ENCODE data around the gene NKD2. TPM values are rescaled to one million over a fixed set of nuclear protein-coding genes. Genes with fewer than 3 reads are reported as not detected.

Gene NKD2
- total and polyA plus RNA-seq, 2 experiments from 2014 or later: 9.0 to 11.9 TPM

- TF ChIP-seq CTCF (conservative IDR thresholded peaks at IDR 0.05; ENCODE audit: low read depth in 2 of 2) (no peak), NANOG (IDR thresholded peaks at IDR 0.05; ENCODE audit: borderline replicate concordance) (no peak), EZH2phosphoT487 (IDR thresholded peaks at IDR 0.05; ENCODE audit: unreplicated experiment) (no peak), ZNF114 (CRISPR knock-in tag; IDR thresholded peaks at IDR 0.05) (no peak), POLR2AphosphoS5 (IDR thresholded peaks at IDR 0.05; ENCODE audit: low read depth) (no peak)
- TF ChIP-seq, protein P1, sequence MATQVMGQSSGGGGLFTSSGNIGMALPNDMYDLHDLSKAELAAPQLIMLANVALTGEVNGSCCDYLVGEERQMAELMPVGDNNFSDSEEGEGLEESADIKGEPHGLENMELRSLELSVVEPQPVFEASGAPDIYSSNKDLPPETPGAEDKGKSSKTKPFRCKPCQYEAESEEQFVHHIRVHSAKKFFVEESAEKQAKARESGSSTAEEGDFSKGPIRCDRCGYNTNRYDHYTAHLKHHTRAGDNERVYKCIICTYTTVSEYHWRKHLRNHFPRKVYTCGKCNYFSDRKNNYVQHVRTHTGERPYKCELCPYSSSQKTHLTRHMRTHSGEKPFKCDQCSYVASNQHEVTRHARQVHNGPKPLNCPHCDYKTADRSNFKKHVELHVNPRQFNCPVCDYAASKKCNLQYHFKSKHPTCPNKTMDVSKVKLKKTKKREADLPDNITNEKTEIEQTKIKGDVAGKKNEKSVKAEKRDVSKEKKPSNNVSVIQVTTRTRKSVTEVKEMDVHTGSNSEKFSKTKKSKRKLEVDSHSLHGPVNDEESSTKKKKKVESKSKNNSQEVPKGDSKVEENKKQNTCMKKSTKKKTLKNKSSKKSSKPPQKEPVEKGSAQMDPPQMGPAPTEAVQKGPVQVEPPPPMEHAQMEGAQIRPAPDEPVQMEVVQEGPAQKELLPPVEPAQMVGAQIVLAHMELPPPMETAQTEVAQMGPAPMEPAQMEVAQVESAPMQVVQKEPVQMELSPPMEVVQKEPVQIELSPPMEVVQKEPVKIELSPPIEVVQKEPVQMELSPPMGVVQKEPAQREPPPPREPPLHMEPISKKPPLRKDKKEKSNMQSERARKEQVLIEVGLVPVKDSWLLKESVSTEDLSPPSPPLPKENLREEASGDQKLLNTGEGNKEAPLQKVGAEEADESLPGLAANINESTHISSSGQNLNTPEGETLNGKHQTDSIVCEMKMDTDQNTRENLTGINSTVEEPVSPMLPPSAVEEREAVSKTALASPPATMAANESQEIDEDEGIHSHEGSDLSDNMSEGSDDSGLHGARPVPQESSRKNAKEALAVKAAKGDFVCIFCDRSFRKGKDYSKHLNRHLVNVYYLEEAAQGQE (IDR thresholded peaks at IDR 0.05; ENCODE audit: unreplicated experiment): no peak
Observed at GRCh38 chr5:1087428-1087827, 78.8 kb downstream of the NKD2 start (continued).

DNA sequence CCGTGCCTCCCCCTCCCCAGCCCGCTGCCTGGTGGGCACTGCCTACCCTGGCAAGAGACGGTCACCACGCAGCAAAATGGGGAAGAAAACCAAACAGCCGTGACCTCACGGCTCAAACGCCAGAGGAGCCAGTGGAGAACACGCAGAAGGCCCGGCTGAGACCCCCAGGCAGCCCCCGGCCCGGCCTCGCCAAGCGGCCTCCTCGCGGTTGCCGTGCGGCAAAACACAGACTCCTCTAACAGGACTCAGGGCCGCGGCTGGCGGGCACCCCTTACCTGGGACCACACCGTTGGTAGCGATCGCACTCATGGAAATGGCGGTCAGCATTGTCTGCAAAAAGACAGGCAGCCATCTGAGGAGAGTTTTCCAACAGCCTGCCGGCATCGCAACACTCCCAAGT lies 79.4 kb downstream of the NKD2 start:
- Mint-ChIP-seq H3K9me3 (no peaks in the 10 kb centered on the region), H3K27me3 (ENCODE audit: insufficient read depth, low read depth, poor library complexity) (peaks cover 5% of the 10 kb centered on the region), H3K36me3 (ENCODE audit: low read depth) (peaks cover 22% of the 10 kb centered on the region), H3K4me3 (no peak overlapping the region), H3K4me1 (no peaks in the 10 kb centered on the region), H3K27ac (no peak overlapping the region)
- H3K9me2 ChIP-seq (ENCODE audit: insufficient read depth): no peaks in the 10 kb centered on the region
- H3K4me2 ChIP-seq: no peak overlapping the region
- no peaks in the 10 kb centered on the region for H3K4me1 ChIP-seq (ENCODE audit: insufficient read depth)
- no peaks in the 10 kb centered on the region for H3K36me3 ChIP-seq (ENCODE audit: insufficient read depth)
- ATAC-seq (no peak), DNase-seq (ENCODE audit: low spot score) (no peak)
- H2AFZ ChIP-seq: no peak overlapping the region
- no peaks in the 10 kb centered on the region for H3K79me2 ChIP-seq (replicated peaks; ENCODE audit: insufficient read depth)
- no peak overlapping the region for H3K27ac ChIP-seq (ENCODE audit: low read depth)
- H3F3A ChIP-seq (replicated peaks; ENCODE audit: low read depth): no peaks in the 10 kb centered on the region
- no peaks in the 10 kb centered on the region for H4K20me1 ChIP-seq (replicated peaks; ENCODE audit: insufficient read depth)
- no peak overlapping the region for H3K4me3 ChIP-seq
- no peaks in the 10 kb centered on the region for H3K27me3 ChIP-seq (ENCODE audit: insufficient read depth)
- TF ChIP-seq, protein P1 (IDR thresholded peaks at IDR 0.05; ENCODE audit: unreplicated experiment): no peak
- TF ChIP-seq ZNF114 (CRISPR knock-in tag; IDR thresholded peaks at IDR 0.05): no peak
- TF ChIP-seq ZNF462 (CRISPR knock-in tag; IDR thresholded peaks at IDR 0.05): no peak
- TF ChIP-seq, protein P2, sequence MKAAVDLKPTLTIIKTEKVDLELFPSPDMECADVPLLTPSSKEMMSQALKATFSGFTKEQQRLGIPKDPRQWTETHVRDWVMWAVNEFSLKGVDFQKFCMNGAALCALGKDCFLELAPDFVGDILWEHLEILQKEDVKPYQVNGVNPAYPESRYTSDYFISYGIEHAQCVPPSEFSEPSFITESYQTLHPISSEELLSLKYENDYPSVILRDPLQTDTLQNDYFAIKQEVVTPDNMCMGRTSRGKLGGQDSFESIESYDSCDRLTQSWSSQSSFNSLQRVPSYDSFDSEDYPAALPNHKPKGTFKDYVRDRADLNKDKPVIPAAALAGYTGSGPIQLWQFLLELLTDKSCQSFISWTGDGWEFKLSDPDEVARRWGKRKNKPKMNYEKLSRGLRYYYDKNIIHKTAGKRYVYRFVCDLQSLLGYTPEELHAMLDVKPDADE (IDR thresholded peaks at IDR 0.05): no peak
- no peak for TF ChIP-seq JUNB (IDR thresholded peaks at IDR 0.05; ENCODE audit: unreplicated experiment)

Data from GM23338 (cell line).